ENCODE data around the gene PTPN22. TPM values are rescaled to one million over a fixed set of nuclear protein-coding genes. Genes with fewer than 3 reads are reported as not detected.

Gene PTPN22
- polyA plus RNA-seq, 1 experiment: 0.02 TPM

- POLR2A ChIA-PET: no interaction called here
- H3K27me3 ChIP-seq (ENCODE audit: control insufficient read depth, insufficient read depth, low read length): no peaks in the 10 kb centered on the region
- H3K36me3 ChIP-seq (ENCODE audit: control insufficient read depth, insufficient read depth, low read length): peaks cover 2% of the 10 kb centered on the region; the same call in 1 of the 2 replicates
- TF ChIP-seq CTCF (IDR thresholded peaks at IDR 0.05; ENCODE audit: insufficient read depth, low read depth, low read length): no peak
- CTCF ChIA-PET: no interaction called here
- no peak for DNase-seq (ENCODE audit: low read depth)
- H3K4me3 ChIP-seq (ENCODE audit: low read depth, low read length): no peak overlapping the region
These were observed 20.2 kb upstream of the PTPN22 start for GRCh38 chr1:113891631-113892220.

- TF ChIP-seq CTCF (IDR thresholded peaks at IDR 0.05; ENCODE audit: insufficient read depth, low read depth, low read length): no peak
- Histone ChIP-seq H3K36me3 (ENCODE audit: control insufficient read depth, insufficient read depth, low read length) (peaks cover 2% of the 10 kb centered on the region; the same call in 1 of the 2 replicates), H3K4me3 (ENCODE audit: low read depth, low read length) (no peak overlapping the region), H3K27me3 (ENCODE audit: control insufficient read depth, insufficient read depth, low read length) (no peaks in the 10 kb centered on the region)
- DNase-seq (ENCODE audit: low read depth): no peak
- ChIA-PET CTCF (interaction anchor here (1.2 kb wide), 1 partner anchor 13 kb away, joined by 3 read pairs; the partner anchor contains the start of gene AP4B1), POLR2A (no interaction called here)
These were observed 19.3 kb upstream of the PTPN22 start for GRCh38 chr1:113890816-113891215.

GRCh38 chr1:113887402-113888175 lies 16.1 kb upstream of the PTPN22 start, which contains the start of gene BCL2L15:
BCL2L15 (minus strand) TSS chr1:113887581; CDS start chr1:113887375, 206 bp downstream.
- H3K27me3 ChIP-seq (ENCODE audit: control insufficient read depth, insufficient read depth, low read length): no peaks in the 10 kb centered on the region
- no peaks in the 10 kb centered on the region for H3K36me3 ChIP-seq (ENCODE audit: control insufficient read depth, insufficient read depth, low read length)
- TF ChIP-seq CTCF (IDR thresholded peaks at IDR 0.05; ENCODE audit: insufficient read depth, low read depth, low read length): no peak
- ChIA-PET CTCF (interaction anchor here (0.7 to 1.8 kb wide), 4 partner anchors 14 to 17 kb away, joined by 3 to 4 read pairs (median 4); partner anchors contain the start of gene AP4B1), POLR2A (no interaction called here)
- DNase-seq (ENCODE audit: low read depth): no peak
- no peak within 1 kb of the TSS for H3K4me3 ChIP-seq (ENCODE audit: low read depth, low read length)

GRCh38 chr1:113886417-113887401 lies 15.2 kb upstream of the PTPN22 start:
- Histone ChIP-seq H3K36me3 (ENCODE audit: control insufficient read depth, insufficient read depth, low read length) (no peaks in the 10 kb centered on the region), H3K27me3 (ENCODE audit: control insufficient read depth, insufficient read depth, low read length) (no peaks in the 10 kb centered on the region), H3K4me3 (ENCODE audit: low read depth, low read length) (no peak overlapping the region)
- ChIA-PET POLR2A (interaction anchor here (0.7 kb wide), 1 partner anchor 17 kb away, joined by 3 read pairs; no protein-coding TSS in a partner anchor), CTCF (interaction anchor here (0.7 to 1.8 kb wide), 4 partner anchors 13 to 18 kb away, joined by 3 to 4 read pairs (median 4); partner anchors contain the start of gene AP4B1)
- no peak for TF ChIP-seq CTCF (IDR thresholded peaks at IDR 0.05; ENCODE audit: insufficient read depth, low read depth, low read length)
- no peak for DNase-seq (ENCODE audit: low read depth)
